B cell (primary cell): ENCODE measurements around the gene PPP2R2B.

Experiments used
- EZH2 ChIP-seq: IDR thresholded peaks from 2 replicates; pipeline ENCODE4 v1.6.1; 2012; ENCODE audit warnings: borderline replicate concordance, low read depth, mild to moderate bottlenecking, moderate library complexity, low read length; ENCODE audit not compliant: insufficient read depth, poor library complexity, severe bottlenecking
- TF ChIP-seq, protein P1 (sequence below): fragments of 200-600 bp; IDR thresholded peaks from one replicate; pipeline ENCODE4 v1.8.0; 2022; ENCODE audit warnings: antibody characterized with exemption, mild to moderate bottlenecking

DNA sequence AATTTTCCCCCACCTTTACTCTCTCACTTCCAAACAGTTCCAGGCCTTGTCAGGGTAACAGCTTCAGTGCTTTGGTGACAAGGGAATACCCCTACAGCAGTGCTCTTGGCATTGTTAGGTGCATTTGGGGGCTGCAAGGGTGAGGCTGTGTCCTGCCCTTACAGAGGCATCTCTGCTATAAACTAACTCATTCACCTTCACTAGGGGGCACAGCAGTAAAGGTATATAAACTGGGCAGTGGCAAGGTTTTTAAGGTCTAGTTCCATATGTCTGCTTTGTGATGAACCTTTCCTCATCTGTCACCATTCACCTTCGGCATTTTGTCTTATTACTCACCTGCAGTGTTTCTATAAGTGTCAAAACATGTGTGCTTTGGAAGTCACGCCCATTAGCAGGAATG is 283.5 kb downstream of the PPP2R2B start:
- TF ChIP-seq, protein P1, sequence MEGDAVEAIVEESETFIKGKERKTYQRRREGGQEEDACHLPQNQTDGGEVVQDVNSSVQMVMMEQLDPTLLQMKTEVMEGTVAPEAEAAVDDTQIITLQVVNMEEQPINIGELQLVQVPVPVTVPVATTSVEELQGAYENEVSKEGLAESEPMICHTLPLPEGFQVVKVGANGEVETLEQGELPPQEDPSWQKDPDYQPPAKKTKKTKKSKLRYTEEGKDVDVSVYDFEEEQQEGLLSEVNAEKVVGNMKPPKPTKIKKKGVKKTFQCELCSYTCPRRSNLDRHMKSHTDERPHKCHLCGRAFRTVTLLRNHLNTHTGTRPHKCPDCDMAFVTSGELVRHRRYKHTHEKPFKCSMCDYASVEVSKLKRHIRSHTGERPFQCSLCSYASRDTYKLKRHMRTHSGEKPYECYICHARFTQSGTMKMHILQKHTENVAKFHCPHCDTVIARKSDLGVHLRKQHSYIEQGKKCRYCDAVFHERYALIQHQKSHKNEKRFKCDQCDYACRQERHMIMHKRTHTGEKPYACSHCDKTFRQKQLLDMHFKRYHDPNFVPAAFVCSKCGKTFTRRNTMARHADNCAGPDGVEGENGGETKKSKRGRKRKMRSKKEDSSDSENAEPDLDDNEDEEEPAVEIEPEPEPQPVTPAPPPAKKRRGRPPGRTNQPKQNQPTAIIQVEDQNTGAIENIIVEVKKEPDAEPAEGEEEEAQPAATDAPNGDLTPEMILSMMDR, result no peak
- TF ChIP-seq EZH2, result no peak
